ENCODE data around the gene SORL1.

The SORL1 gene

GRCh38 chr11:121488170-121488569 is 36.1 kb downstream of the SORL1 start:
- Histone ChIP-seq H3K56ac (ENCODE audit: low read length) (no peak overlapping the region), H2BK5ac (ENCODE audit: low read length) (no peak overlapping the region), H3K4me1 (ENCODE audit: control insufficient read depth, low read depth, low read length) (peaks cover 1% of the 10 kb centered on the region), H3K4me3 (ENCODE audit: low read length) (no peak overlapping the region), H2AK5ac (ENCODE audit: low read length) (no peak overlapping the region), H4K5ac (ENCODE audit: low read length) (no peak overlapping the region), H3K9ac (ENCODE audit: low read length) (no peak overlapping the region), H3K27me3 (ENCODE audit: insufficient read depth, low read length, poor library complexity) (no peaks in the 10 kb centered on the region), H2BK15ac (replicated peaks; ENCODE audit: low read depth) (no peak overlapping the region), H3K36me3 (ENCODE audit: control insufficient read depth, insufficient read depth, low read length) (no peaks in the 10 kb centered on the region), H3K27ac (ENCODE audit: low read depth, low read length) (no peak overlapping the region), H3K23ac (ENCODE audit: low read length) (no peak overlapping the region), H3K4me2 (ENCODE audit: low read length) (no peak overlapping the region), H3K79me2 (ENCODE audit: control insufficient read depth, insufficient read depth, low read length) (no peaks in the 10 kb centered on the region), H3K18ac (ENCODE audit: low read length) (no peak overlapping the region), H2BK120ac (ENCODE audit: low read depth, low read length) (no peak overlapping the region), H3K4ac (ENCODE audit: low read depth, low read length) (no peak overlapping the region), H4K8ac (ENCODE audit: low read depth, low read length) (no peak overlapping the region), H3K79me1 (ENCODE audit: low read length) (peaks cover 1% of the 10 kb centered on the region)
- no peak for DNase-seq
- WGBS (ENCODE audit: extremely low coverage, insufficient coverage, low lambda C conversion rate) = no CpG with 5 or more reads among the region's 2 CpGs

GRCh38 chr11:121488641-121489040 is 36.5 kb downstream of the SORL1 start:
- no peak overlapping the region for H2AK5ac ChIP-seq (ENCODE audit: low read length)
- H4K8ac ChIP-seq (ENCODE audit: low read depth, low read length) = no peak overlapping the region
- no peak overlapping the region for H2BK120ac ChIP-seq (ENCODE audit: low read depth, low read length)
- DNase-seq = no peak
- H2BK5ac ChIP-seq (ENCODE audit: low read length) = no peak overlapping the region
- H3K27me3 ChIP-seq (ENCODE audit: insufficient read depth, low read length, poor library complexity) = no peaks in the 10 kb centered on the region
- no peak overlapping the region for H4K5ac ChIP-seq (ENCODE audit: low read length)
- peaks cover 1% of the 10 kb centered on the region for H3K79me1 ChIP-seq (ENCODE audit: low read length)
- H3K18ac ChIP-seq (ENCODE audit: low read length) = no peak overlapping the region
- no peaks in the 10 kb centered on the region for H3K36me3 ChIP-seq (ENCODE audit: control insufficient read depth, insufficient read depth, low read length)
- H3K9ac ChIP-seq (ENCODE audit: low read length) = no peak overlapping the region
- no CpG with 5 or more reads among the region's 6 CpGs for WGBS (ENCODE audit: extremely low coverage, insufficient coverage, low lambda C conversion rate)
- no peak overlapping the region for H3K27ac ChIP-seq (ENCODE audit: low read depth, low read length)
- H3K4me2 ChIP-seq (ENCODE audit: low read length) = no peak overlapping the region
- no peak overlapping the region for H3K23ac ChIP-seq (ENCODE audit: low read length)
- no peaks in the 10 kb centered on the region for H3K79me2 ChIP-seq (ENCODE audit: control insufficient read depth, insufficient read depth, low read length)
- no peak overlapping the region for H3K4me3 ChIP-seq (ENCODE audit: low read length)
- no peak overlapping the region for H2BK15ac ChIP-seq (replicated peaks; ENCODE audit: low read depth)
- H3K4ac ChIP-seq (ENCODE audit: low read depth, low read length) = no peak overlapping the region
- H3K56ac ChIP-seq (ENCODE audit: low read length) = no peak overlapping the region
- no peaks in the 10 kb centered on the region for H3K4me1 ChIP-seq (ENCODE audit: control insufficient read depth, low read depth, low read length)

- no peak overlapping the region for H2BK15ac ChIP-seq (replicated peaks; ENCODE audit: low read depth)
- DNase-seq = no peak
- H2AK5ac ChIP-seq (ENCODE audit: low read length) = no peak overlapping the region
- H2BK120ac ChIP-seq (ENCODE audit: low read depth, low read length) = no peak overlapping the region
- H3K4ac ChIP-seq (ENCODE audit: low read depth, low read length) = no peak overlapping the region
- no peak overlapping the region for H3K4me3 ChIP-seq (ENCODE audit: low read length)
- no peak overlapping the region for H3K23ac ChIP-seq (ENCODE audit: low read length)
- H3K4me1 ChIP-seq (ENCODE audit: control insufficient read depth, low read depth, low read length) = peaks cover 8% of the 10 kb centered on the region
- H3K9ac ChIP-seq (ENCODE audit: low read length) = no peak overlapping the region
- H3K18ac ChIP-seq (ENCODE audit: low read length) = no peak overlapping the region
- H3K56ac ChIP-seq (ENCODE audit: low read length) = no peak overlapping the region
- no peaks in the 10 kb centered on the region for H3K36me3 ChIP-seq (ENCODE audit: control insufficient read depth, insufficient read depth, low read length)
- no peak overlapping the region for H2BK5ac ChIP-seq (ENCODE audit: low read length)
- H3K27me3 ChIP-seq (ENCODE audit: insufficient read depth, low read length, poor library complexity) = no peaks in the 10 kb centered on the region
- H4K5ac ChIP-seq (ENCODE audit: low read length) = no peak overlapping the region
- H4K8ac ChIP-seq (ENCODE audit: low read depth, low read length) = no peak overlapping the region
- WGBS (ENCODE audit: extremely low coverage, insufficient coverage, low lambda C conversion rate) = no CpG with 5 or more reads among the region's 2 CpGs
- no peak overlapping the region for H3K4me2 ChIP-seq (ENCODE audit: low read length)
- H3K27ac ChIP-seq (ENCODE audit: low read depth, low read length) = no peak overlapping the region
- H3K79me2 ChIP-seq (ENCODE audit: control insufficient read depth, insufficient read depth, low read length) = no peaks in the 10 kb centered on the region
- peaks cover 1% of the 10 kb centered on the region for H3K79me1 ChIP-seq (ENCODE audit: low read length)
These were observed 37.7 kb downstream of the SORL1 start for GRCh38 chr11:121489823-121490222.

- Histone ChIP-seq H3K23ac (ENCODE audit: low read length) (no peak overlapping the region), H3K4ac (ENCODE audit: low read depth, low read length) (no peak overlapping the region), H3K36me3 (ENCODE audit: control insufficient read depth, insufficient read depth, low read length) (peaks cover 4% of the 10 kb centered on the region), H3K56ac (ENCODE audit: low read length) (peak overlapping the region; percentile 15), H3K4me3 (ENCODE audit: low read length) (no peak overlapping the region), H3K9ac (ENCODE audit: low read length) (no peak overlapping the region), H2AK5ac (ENCODE audit: low read length) (no peak overlapping the region), H3K79me2 (ENCODE audit: control insufficient read depth, insufficient read depth, low read length) (no peaks in the 10 kb centered on the region), H2BK5ac (ENCODE audit: low read length) (no peak overlapping the region), H3K4me2 (ENCODE audit: low read length) (no peak overlapping the region), H2BK15ac (replicated peaks; ENCODE audit: low read depth) (no peak overlapping the region), H3K18ac (ENCODE audit: low read length) (peak overlapping the region; percentile 45), H3K27me3 (ENCODE audit: insufficient read depth, low read length, poor library complexity) (no peaks in the 10 kb centered on the region), H3K79me1 (ENCODE audit: low read length) (no peaks in the 10 kb centered on the region), H2BK120ac (ENCODE audit: low read depth, low read length) (peak overlapping the region; percentile 63), H4K5ac (ENCODE audit: low read length) (no peak overlapping the region), H3K4me1 (ENCODE audit: control insufficient read depth, low read depth, low read length) (peaks cover 9% of the 10 kb centered on the region), H4K8ac (ENCODE audit: low read depth, low read length) (no peak overlapping the region), H3K27ac (ENCODE audit: low read depth, low read length) (no peak overlapping the region)
- no CpG with 5 or more reads among the region's 7 CpGs for WGBS (ENCODE audit: extremely low coverage, insufficient coverage, low lambda C conversion rate)
- DNase-seq = peak; percentile 39
These were observed 42.4 kb downstream of the SORL1 start for GRCh38 chr11:121494355-121495099.

GRCh38 chr11:121497176-121497998 is 45.3 kb downstream of the SORL1 start:
- H3K79me1 ChIP-seq (ENCODE audit: low read length) = no peaks in the 10 kb centered on the region
- no peak overlapping the region for H4K8ac ChIP-seq (ENCODE audit: low read depth, low read length)
- peaks cover 4% of the 10 kb centered on the region for H3K36me3 ChIP-seq (ENCODE audit: control insufficient read depth, insufficient read depth, low read length)
- H3K23ac ChIP-seq (ENCODE audit: low read length) = no peak overlapping the region
- peaks cover 9% of the 10 kb centered on the region for H3K4me1 ChIP-seq (ENCODE audit: control insufficient read depth, low read depth, low read length)
- no peak overlapping the region for H3K9ac ChIP-seq (ENCODE audit: low read length)
- no peak overlapping the region for H3K4me2 ChIP-seq (ENCODE audit: low read length)
- H2BK5ac ChIP-seq (ENCODE audit: low read length) = no peak overlapping the region
- no peaks in the 10 kb centered on the region for H3K79me2 ChIP-seq (ENCODE audit: control insufficient read depth, insufficient read depth, low read length)
- no peak overlapping the region for H3K4me3 ChIP-seq (ENCODE audit: low read length)
- H3K18ac ChIP-seq (ENCODE audit: low read length) = no peak overlapping the region
- H4K5ac ChIP-seq (ENCODE audit: low read length) = no peak overlapping the region
- H2BK15ac ChIP-seq (replicated peaks; ENCODE audit: low read depth) = no peak overlapping the region
- H2AK5ac ChIP-seq (ENCODE audit: low read length) = no peak overlapping the region
- no peak for DNase-seq
- no CpG with 5 or more reads among the region's 5 CpGs for WGBS (ENCODE audit: extremely low coverage, insufficient coverage, low lambda C conversion rate)
- no peak overlapping the region for H3K27ac ChIP-seq (ENCODE audit: low read depth, low read length)
- no peak overlapping the region for H3K4ac ChIP-seq (ENCODE audit: low read depth, low read length)
- no peak overlapping the region for H3K56ac ChIP-seq (ENCODE audit: low read length)
- H3K27me3 ChIP-seq (ENCODE audit: insufficient read depth, low read length, poor library complexity) = no peaks in the 10 kb centered on the region
- no peak overlapping the region for H2BK120ac ChIP-seq (ENCODE audit: low read depth, low read length)

Measured in mesendoderm (in vitro differentiated cells).